ENCODE data around the gene BTAF1. TPM values are rescaled to one million over a fixed set of nuclear protein-coding genes. Genes with fewer than 3 reads are reported as not detected.

Gene BTAF1
- total RNA-seq, 4 donors from 2014 or later, result 23.9 to 58.6 (median 37.0) TPM

DNA sequence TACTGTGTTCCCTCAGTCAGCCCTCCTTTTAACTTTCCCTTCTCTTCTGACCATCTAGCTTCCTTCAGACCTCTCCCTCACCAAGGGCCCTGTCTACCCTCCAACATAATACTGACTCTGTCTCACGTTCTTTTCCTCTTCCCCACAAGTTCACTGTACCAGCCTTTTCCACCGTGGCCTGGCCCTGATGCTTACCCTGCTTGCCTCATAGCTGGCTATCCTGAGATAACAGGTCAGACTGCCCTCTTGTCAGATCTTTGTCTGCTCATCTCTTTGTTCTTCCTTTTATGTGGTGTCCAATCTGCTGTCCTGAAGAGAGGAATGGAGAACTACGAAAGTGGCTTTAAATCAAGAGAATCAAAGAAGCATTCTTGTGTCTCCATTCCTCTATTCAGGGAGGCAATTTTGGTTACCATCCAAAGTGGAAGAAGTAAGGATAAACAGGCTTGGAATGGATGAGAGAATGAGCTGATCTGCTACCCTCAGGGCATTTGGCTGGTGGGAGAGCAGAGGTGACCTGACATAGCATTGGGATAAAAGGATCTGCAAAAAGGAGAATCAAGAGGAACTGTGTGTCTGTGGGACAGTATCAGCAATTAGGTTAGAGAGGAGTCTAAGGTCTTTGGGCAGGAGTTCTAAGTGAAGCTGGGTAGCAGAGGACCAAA is 8.1 kb downstream of the BTAF1 start:
- Histone ChIP-seq H3K4me3 (no peak overlapping the region), H3K36me3 (peaks cover 0 to 12% (median 5%) of the 10 kb centered on the region in 4 donors), H3K9me3 (no peaks in the 10 kb centered on the region), H3K27me3 (no peaks in the 10 kb centered on the region), H3K27ac (no peak overlapping the region), H3K4me1 (peaks cover 0 to 38% (median 13%) of the 10 kb centered on the region in 4 donors)
- in situ Hi-C loops (cut with MboI; ENCODE audit: low pct_ligation_motif_present in 1 of 4, low pct_unique_long_range_greater_than_20kb in 1 of 4, low sequenced_read_pairs in 3 of 4), result no loop called here
- WGBS, 2 donors (ENCODE audit: low coverage in 1 of 2), result 68 to 91% methylated on average over 3 of the region's 3 CpGs
- intact Hi-C loops (cut with DNase I; ENCODE audit: low total_unique reads), result no loop called here
- TF ChIP-seq, protein P1, sequence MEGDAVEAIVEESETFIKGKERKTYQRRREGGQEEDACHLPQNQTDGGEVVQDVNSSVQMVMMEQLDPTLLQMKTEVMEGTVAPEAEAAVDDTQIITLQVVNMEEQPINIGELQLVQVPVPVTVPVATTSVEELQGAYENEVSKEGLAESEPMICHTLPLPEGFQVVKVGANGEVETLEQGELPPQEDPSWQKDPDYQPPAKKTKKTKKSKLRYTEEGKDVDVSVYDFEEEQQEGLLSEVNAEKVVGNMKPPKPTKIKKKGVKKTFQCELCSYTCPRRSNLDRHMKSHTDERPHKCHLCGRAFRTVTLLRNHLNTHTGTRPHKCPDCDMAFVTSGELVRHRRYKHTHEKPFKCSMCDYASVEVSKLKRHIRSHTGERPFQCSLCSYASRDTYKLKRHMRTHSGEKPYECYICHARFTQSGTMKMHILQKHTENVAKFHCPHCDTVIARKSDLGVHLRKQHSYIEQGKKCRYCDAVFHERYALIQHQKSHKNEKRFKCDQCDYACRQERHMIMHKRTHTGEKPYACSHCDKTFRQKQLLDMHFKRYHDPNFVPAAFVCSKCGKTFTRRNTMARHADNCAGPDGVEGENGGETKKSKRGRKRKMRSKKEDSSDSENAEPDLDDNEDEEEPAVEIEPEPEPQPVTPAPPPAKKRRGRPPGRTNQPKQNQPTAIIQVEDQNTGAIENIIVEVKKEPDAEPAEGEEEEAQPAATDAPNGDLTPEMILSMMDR (IDR thresholded peaks at IDR 0.05), result no peak
- TF ChIP-seq POLR2AphosphoS5 (IDR thresholded peaks at IDR 0.05) (no peak), POLR2A (IDR thresholded peaks at IDR 0.05) (no peak), EP300 (IDR thresholded peaks at IDR 0.05; ENCODE audit: low read depth) (no peak)
- DNase-seq, result no peak

DNA sequence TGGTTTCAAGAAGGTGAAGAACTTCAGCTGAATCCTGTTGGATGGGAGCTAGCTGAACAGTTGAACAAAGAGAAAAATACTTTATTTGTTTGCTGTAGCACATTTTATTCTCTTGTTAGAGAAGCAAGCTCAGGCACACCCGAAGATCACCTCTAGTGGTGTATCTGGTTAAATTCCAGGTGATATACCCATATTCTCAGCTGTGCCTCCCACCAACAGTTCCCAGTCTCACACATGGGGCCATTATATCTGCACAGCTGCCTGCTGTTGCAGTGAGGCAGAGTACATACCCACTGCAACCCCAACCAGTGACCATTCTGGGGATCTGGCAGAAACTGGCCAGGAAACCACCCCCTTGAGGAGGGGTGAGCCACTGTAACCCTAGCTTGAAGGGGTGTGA is 9.2 kb downstream of the BTAF1 start:
- H3K4me1 ChIP-seq, result peaks cover 0 to 34% (median 13%) of the 10 kb centered on the region in 4 donors
- intact Hi-C loops (cut with DNase I; ENCODE audit: low total_unique reads) (no loop called here), in situ Hi-C loops (cut with MboI; ENCODE audit: low pct_ligation_motif_present in 1 of 4, low pct_unique_long_range_greater_than_20kb in 1 of 4, low sequenced_read_pairs in 3 of 4) (no loop called here)
- 86 to 95% methylated on average over 1 of the region's 1 CpG for WGBS, 2 donors (ENCODE audit: low coverage in 1 of 2)
- H3K9me3 ChIP-seq, result no peaks in the 10 kb centered on the region
- TF ChIP-seq POLR2AphosphoS5 (IDR thresholded peaks at IDR 0.05), result no peak
- TF ChIP-seq, protein P1 (IDR thresholded peaks at IDR 0.05), result no peak
- TF ChIP-seq POLR2A (IDR thresholded peaks at IDR 0.05), result no peak
- TF ChIP-seq EP300 (IDR thresholded peaks at IDR 0.05; ENCODE audit: low read depth), result no peak
- peaks cover 0 to 20% (median 6%) of the 10 kb centered on the region in 4 donors for H3K36me3 ChIP-seq
- H3K4me3 ChIP-seq, result no peak overlapping the region
- DNase-seq, result no peak
- H3K27ac ChIP-seq, result no peak overlapping the region
- no peaks in the 10 kb centered on the region for H3K27me3 ChIP-seq

- Histone ChIP-seq H3K4me3 (no peak overlapping the region), H3K4me1 (peaks cover 0 to 10% (median 3%) of the 10 kb centered on the region in 4 donors), H3K27me3 (no peaks in the 10 kb centered on the region), H3K9me3 (no peaks in the 10 kb centered on the region), H3K27ac (no peak overlapping the region), H3K36me3 (peaks cover 0 to 20% (median 6%) of the 10 kb centered on the region in 4 donors)
- no peak for DNase-seq
- intact Hi-C loops (cut with DNase I; ENCODE audit: low total_unique reads), result no loop called here
- TF ChIP-seq POLR2A (IDR thresholded peaks at IDR 0.05), result no peak
- TF ChIP-seq, protein P1 (IDR thresholded peaks at IDR 0.05), result no peak
- WGBS, 2 donors (ENCODE audit: low coverage in 1 of 2), result 75 to 95% methylated on average over 2 of the region's 2 CpGs
- in situ Hi-C loops (cut with MboI; ENCODE audit: low pct_ligation_motif_present in 1 of 4, low pct_unique_long_range_greater_than_20kb in 1 of 4, low sequenced_read_pairs in 3 of 4), result no loop called here
Measured at GRCh38 chr10:91935886-91936285, 12.3 kb downstream of the BTAF1 start.

- H3K4me1 ChIP-seq, result no peaks in the 10 kb centered on the region
- in situ Hi-C loops (cut with MboI; ENCODE audit: low pct_ligation_motif_present in 1 of 4, low pct_unique_long_range_greater_than_20kb in 1 of 4, low sequenced_read_pairs in 3 of 4) (no loop called here), intact Hi-C loops (cut with DNase I; ENCODE audit: low total_unique reads) (no loop called here)
- H3K9me3 ChIP-seq, result no peaks in the 10 kb centered on the region
- peaks cover 0 to 28% (median 13%) of the 10 kb centered on the region in 4 donors for H3K36me3 ChIP-seq
- no peaks in the 10 kb centered on the region for H3K27me3 ChIP-seq
- no peak for DNase-seq
- H3K4me3 ChIP-seq, result no peak overlapping the region
- TF ChIP-seq POLR2A (IDR thresholded peaks at IDR 0.05) (no peak), EP300 (IDR thresholded peaks at IDR 0.05; ENCODE audit: low read depth) (no peak), POLR2AphosphoS5 (IDR thresholded peaks at IDR 0.05) (no peak)
- TF ChIP-seq, protein P1 (IDR thresholded peaks at IDR 0.05), result no peak
- WGBS, 2 donors (ENCODE audit: low coverage in 1 of 2), result 93 to 97% methylated on average over 3 to 4 of the region's 4 CpGs
- no peak overlapping the region for H3K27ac ChIP-seq
Measured at GRCh38 chr10:91939653-91940052, 16.1 kb downstream of the BTAF1 start.
